Uterus (tissue), 2 donors: ENCODE measurements around the gene SECTM1.

Source experiments
- POLR2A ChIP-seq, 2 donors: fragments of 450-650 bp; IDR thresholded peaks; one replicate each; pipeline ENCODE4 v1.6.1; 2016; ENCODE audit warnings: antibody characterized with exemption in 2 of 2, mild to moderate bottlenecking in 1 of 2, moderate library complexity in 1 of 2
- TF ChIP-seq, protein P1 (sequence below), 4 experiments: fragments of 200-600 bp in 2 of 4; fragments of 450-650 bp in 2 of 4; sonication (generic) in 2 of 4; IDR thresholded peaks; one replicate each; pipeline ENCODE4 v1.5.1; 2016 to 2019; ENCODE audit warnings: antibody characterized with exemption in 4 of 4, mild to moderate bottlenecking in 2 of 4, moderate library complexity in 1 of 4

DNA sequence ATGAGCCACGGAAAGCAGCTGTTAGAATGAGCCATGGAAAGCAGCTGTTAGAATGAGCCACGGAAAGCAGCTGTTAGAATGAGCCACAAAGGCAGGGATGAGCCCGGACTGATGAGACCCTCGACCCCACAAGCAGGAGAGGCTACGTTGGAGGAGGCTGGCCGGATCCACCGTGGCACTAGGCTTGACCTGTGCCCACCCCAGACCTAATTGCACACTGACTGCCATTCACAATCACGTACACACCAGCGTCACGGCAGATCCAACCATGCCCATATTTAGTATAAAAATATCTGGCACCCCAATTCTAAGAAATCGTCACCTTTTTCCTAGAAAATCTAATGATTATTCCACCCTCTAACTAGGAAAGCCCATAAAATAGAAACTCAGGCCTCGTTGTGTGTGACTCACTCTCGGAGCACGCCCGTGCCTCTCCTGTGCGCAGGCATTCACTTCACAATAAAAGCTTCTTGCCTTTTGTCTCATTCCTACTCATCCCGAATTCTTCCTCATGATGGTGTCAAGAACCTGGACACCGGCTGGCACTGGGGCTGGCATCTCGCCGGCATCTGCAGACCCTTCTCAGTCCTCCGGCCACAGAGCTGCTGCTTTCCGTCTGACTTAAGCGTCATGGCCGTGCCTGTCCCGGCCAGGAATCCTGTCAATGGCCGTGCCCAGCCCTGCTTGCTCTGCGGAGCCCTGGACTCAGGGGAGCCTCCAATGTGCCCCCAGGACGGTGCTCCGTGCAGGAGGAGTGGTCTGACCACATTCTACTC lies 5.5 kb upstream of the SECTM1 start:
- TF ChIP-seq, protein P1, sequence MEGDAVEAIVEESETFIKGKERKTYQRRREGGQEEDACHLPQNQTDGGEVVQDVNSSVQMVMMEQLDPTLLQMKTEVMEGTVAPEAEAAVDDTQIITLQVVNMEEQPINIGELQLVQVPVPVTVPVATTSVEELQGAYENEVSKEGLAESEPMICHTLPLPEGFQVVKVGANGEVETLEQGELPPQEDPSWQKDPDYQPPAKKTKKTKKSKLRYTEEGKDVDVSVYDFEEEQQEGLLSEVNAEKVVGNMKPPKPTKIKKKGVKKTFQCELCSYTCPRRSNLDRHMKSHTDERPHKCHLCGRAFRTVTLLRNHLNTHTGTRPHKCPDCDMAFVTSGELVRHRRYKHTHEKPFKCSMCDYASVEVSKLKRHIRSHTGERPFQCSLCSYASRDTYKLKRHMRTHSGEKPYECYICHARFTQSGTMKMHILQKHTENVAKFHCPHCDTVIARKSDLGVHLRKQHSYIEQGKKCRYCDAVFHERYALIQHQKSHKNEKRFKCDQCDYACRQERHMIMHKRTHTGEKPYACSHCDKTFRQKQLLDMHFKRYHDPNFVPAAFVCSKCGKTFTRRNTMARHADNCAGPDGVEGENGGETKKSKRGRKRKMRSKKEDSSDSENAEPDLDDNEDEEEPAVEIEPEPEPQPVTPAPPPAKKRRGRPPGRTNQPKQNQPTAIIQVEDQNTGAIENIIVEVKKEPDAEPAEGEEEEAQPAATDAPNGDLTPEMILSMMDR (IDR thresholded peaks at IDR 0.05) = no peak
- TF ChIP-seq POLR2A (IDR thresholded peaks at IDR 0.05) = peak in 1 of 2 donors; percentile 12
